Measurements from ENCODE around the gene KSR1.

Gene KSR1

DNA sequence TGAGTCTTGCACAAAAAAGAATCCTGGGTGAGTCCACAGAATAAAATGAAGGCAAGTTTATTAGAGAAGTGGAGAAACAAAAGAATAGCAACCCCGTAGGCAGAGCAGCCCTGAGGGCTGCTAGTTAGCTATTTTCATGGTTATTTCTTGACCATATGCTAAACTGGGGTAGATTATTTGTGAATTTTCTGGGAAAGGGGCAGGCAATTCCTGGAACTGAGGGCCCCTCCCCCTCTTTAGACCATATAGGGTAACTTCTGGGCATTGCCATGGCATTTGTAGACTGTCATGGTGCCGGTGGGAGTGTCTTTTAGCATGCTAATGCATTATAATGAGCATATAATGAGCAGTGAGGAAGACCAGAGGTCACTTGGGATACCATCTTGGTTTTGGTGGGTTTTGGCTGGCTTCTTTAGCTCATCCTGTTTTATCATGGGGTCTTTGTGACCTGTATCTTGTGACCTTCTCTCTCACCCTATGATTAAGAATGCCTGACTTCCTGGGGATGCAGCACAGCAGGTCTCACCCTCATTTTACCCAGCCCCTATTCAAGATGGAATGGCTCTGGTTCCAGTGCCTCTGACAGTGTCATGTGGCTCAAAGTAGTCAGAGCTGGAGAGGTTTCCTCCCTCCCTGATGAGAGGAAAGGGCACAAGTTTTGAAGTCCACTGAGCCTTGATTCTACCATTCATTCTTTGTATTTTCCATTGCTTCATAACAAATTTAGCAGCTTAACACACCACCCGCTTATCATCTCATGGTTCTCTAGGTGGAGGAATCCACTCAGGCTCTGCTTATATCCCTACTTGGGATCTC is 119.1 kb downstream of the KSR1 start:
- no peak for DNase-seq

DNA sequence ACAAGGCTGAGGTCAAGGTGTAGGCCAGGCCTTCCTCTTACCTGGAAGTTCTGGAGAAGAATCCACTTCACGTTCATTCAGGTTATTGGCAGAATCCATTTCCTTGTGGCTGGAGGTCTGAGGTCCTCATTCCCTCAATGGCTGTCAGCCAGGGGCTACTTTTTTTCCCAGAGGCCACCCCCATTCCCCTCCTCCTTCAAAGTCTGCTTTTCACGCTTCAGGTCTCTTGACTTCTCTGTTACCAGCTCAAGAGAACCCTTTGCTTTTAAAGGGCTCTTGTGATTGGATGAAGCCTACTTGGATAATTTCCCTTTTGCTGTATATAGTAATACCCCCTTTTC is 119.6 kb downstream of the KSR1 start:
- no peak for DNase-seq

DNA sequence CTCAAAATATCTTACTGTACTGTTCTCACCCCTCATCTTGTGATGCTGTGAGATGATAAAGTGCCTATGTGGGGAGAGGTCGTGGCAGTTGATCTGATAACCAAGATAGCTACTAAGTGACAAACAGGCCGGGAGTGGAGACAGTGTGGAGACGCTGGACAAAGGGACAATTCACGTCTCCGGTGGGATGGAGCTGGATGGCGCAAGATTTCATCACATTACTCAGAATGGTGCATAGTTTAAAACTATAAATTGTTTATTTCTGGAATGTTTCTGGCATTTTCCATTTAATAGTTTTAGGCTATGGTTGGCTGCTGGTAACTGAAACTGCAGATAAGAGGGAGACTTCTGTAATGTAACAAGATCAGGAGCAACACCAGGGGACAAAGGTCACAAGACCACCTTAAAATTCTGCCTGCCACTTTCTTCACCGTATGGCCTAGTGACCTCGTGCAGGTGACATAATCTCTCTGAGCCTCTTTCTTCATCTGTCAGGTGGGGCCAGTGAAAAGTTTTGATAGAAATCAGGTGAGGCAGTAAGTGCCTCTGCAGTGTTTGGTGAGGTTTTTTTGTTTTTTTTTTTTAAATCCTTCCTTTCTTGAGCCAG is 120.3 kb downstream of the KSR1 start:
- peak in 1 of 2 donors; percentile 6 for DNase-seq

- peak; percentile 47 to 58 for DNase-seq
These were observed 121.0 kb downstream of the KSR1 start for GRCh38 chr17:27577121-27577761.

GRCh38 chr17:27577884-27578717 is 121.9 kb downstream of the KSR1 start:
- DNase-seq, result no peak

DNA sequence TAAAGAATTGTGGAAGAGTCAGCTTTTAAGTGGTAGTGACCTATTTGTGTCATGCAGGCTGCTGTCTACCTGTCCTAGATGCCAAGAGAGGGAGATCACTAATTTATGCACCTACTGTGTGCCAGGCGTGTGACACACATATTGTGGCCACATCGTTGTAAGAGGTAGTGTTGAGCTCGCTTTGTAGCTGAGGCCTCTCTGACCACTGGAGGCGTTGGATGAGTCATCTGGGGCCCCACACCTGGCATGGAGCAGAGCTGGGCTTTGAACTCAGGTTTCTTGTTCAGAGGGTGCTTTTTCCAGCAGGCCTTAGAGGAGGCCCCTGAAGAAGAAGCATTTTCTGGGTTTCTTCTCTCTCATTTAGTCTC is 122.5 kb downstream of the KSR1 start:
- DNase-seq, result no peak

DNA sequence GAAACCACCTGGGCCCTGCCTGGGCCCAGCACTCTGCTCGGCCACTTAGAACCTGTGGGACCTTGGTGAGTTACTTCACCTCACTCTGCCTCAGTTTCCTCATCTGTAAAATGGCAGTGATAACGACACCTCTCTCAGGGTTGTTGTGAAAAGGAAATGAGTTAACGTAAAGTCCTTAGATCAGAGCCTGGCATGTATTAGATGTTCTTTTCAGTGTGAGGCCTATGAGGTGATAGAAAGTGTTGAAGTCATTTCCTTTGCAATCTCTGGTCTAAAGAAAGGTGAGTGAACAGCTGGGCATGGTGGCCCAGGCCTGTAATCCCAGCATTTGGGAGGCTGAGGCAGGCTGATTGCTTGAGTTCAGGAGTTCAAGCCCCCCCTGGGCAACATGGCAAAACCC is 123.1 kb downstream of the KSR1 start:
- no peak for DNase-seq

DNA sequence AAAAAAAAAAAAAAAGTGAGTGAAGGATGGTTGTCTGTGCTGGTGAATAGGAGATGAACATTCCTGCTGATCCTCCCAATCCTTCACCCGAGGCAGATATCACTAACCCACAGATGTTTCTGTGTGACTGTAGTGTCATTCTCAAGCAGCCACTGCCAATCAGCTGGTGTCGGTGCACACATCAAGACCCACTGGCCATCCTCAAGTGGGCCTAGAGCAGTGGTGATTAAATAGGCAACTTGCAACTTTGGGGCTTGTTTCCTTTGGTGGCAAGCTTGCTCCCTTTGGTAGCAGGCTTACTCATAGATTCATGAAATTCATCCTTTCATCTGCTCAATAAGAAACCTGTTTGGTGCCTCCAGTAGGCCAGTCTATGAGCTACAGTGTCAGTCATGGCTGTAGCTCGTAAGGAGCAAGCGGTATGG is 123.7 kb downstream of the KSR1 start:
- DNase-seq, result no peak

- no peak for DNase-seq
These were observed 124.8 kb downstream of the KSR1 start for GRCh38 chr17:27581016-27581415.

DNA sequence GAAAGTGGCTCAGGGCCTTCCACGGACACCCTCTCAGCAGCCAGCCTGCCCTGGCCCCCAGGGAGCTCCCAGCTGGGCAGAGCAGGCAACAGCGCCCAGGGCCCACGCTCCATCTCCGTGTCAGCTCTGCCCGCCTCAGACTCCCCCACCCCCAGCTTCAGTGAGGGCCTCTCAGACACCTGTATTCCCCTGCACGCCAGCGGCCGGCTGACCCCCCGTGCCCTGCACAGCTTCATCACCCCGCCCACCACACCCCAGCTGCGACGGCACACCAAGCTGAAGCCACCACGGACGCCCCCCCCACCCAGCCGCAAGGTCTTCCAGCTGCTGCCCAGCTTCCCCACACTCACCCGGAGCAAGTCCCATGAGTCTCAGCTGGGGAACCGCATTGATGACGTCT is 126.4 kb downstream of the KSR1 start:
- no peak for DNase-seq

GRCh38 chr17:27585153-27585681 is 129.0 kb downstream of the KSR1 start:
- DNase-seq, result no peak

DNA sequence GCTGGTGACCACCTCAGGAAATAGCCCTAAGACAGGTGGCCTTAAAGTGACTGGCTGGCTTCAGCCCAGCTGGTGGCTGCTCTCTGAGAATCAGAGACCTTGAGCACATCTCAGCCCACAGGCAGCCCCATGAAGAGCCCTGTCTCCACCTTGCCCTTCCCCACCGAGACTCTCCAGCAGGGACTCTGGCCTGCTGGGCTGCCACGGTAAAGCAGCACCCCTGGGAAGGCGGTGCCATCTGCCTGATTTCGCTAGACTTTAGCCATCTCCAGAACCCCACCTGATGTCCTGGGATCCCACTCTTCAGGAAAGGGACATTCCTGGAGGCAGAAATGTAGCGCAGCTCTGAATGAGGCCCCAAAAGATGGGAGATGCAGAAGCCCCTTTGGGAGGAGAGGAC is 129.5 kb downstream of the KSR1 start:
- no peak for DNase-seq

- no peak for DNase-seq
These were observed 130.0 kb downstream of the KSR1 start for GRCh38 chr17:27586203-27586721.

DNA sequence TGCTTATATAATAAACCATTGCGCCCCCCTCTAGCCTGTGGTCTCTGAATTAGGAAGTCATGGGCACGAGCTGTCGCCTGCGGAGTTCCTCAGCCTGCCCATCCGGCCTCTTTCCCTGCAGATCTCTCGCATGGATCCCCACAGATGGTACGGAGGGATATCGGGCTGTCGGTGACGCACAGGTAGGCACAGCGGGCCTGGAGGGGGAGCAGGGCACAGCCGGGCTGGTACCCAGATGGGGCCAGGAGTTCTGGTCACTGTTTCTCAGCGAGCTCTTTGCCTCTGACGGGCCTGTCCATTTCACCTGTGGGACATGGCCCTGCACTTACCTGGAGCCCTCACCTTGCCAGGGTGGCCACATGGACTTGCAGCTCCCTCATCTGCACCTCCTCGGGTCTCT is 132.1 kb downstream of the KSR1 start:
- DNase-seq, result no peak

GRCh38 chr17:27590864-27591263 is 134.6 kb downstream of the KSR1 start:
- DNase-seq, result no peak

DNA sequence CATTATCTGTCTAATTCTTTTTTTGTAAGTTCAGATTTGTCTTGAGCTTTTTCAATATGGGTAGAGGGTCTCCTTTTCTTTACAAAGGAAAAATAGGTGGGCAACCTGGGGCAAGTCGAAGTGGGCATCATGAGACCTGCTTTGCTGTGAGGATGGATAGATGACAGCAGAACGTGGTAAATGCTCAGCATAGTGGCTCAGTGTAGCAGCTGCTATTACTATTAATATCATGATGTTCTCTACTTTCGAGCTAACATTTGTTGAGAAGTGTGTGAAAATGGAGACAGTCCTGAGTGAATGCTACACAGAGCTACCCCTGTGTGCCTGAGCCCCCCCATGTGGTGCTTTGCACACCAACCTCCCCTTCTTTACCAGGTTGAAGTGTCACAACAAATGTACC is 135.7 kb downstream of the KSR1 start:
- DNase-seq, result no peak

GRCh38 chr17:27593232-27593856 is 137.1 kb downstream of the KSR1 start:
- DNase-seq, result no peak

GRCh38 chr17:27593857-27594255 is 137.6 kb downstream of the KSR1 start:
- DNase-seq, result no peak

- no peak for DNase-seq
These were observed 139.0 kb downstream of the KSR1 start for GRCh38 chr17:27595208-27595607.

DNA sequence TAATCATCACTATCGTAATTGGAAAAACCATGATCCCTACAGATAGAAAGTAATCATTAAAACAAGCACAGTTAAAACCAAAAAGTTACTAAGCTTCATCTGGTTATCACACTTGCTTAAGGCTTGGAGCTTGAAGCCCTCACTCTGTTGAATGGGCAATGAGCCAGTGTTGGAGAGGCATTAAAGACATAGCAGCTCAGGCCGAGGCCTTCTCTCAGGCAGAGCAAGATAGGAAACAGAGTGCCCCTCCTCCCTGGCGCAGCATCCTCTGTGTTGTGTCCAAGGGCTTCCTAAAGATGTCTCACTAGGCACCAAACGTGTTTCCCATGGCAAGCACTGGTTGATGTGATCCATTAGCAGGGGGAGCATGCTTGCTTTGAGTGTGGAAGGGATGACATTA is 139.8 kb downstream of the KSR1 start:
- DNase-seq, result no peak

GRCh38 chr17:27596566-27597187 is 140.4 kb downstream of the KSR1 start:
- DNase-seq, result no peak

DNA sequence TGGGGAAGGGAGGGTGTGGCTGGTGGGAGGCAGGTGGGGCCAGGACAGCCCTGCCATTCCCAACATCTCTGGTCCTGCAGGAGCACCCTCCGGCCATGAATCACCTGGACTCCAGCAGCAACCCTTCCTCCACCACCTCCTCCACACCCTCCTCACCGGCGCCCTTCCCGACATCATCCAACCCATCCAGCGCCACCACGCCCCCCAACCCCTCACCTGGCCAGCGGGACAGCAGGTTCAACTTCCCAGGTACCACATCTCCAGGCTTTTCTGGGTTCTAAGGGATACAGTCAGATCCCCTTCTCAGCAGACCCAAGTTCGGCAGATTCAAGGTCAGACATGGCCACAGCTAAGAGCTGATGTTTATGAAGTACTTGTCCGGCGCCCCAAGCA is 140.9 kb downstream of the KSR1 start:
- DNase-seq, result no peak

All from hippocampal formation (tissue), 2 donors.